Activated CD8-positive, alpha-beta memory T cell treated with anti-CD3 and anti-CD28 coated beads, Interleukin-2, amount 50 U/mL, for 4 hours (primary cell): Measurements from ENCODE around the gene HOMER1.
"Not testable (repeated sequence)": the region's sequence is repeated elsewhere in the genome, so short reads cannot be mapped to it uniquely, and the experiment has no call there.

Source experiments
- DNase-seq: peaks from one replicate; pipeline ENCODE4 v3.0.0-alpha.2; 2020

HOMER1 gene

GRCh38 chr5:79516331-79516730 is 2.4 kb upstream of the HOMER1 start:
- not testable (repeated sequence) for DNase-seq

- peak; percentile 93 for DNase-seq
Observed at GRCh38 chr5:79514391-79515105, 614 bp upstream of the HOMER1 start.

GRCh38 chr5:79513308-79513703 is 628 bp downstream of the HOMER1 start:
- no peak for DNase-seq

- no peak for DNase-seq
Observed at GRCh38 chr5:79512471-79513307, 1.2 kb downstream of the HOMER1 start.

GRCh38 chr5:79512049-79512448 is 1.9 kb downstream of the HOMER1 start:
- no peak for DNase-seq

- no peak for DNase-seq
Observed at GRCh38 chr5:79510638-79511037, 3.3 kb downstream of the HOMER1 start.

GRCh38 chr5:79509244-79509885 is 4.6 kb downstream of the HOMER1 start:
- no peak for DNase-seq

GRCh38 chr5:79508794-79509193 is 5.1 kb downstream of the HOMER1 start:
- no peak for DNase-seq

GRCh38 chr5:79508354-79508753 is 5.6 kb downstream of the HOMER1 start:
- no peak for DNase-seq

- no peak for DNase-seq
Observed at GRCh38 chr5:79507251-79508205, 6.4 kb downstream of the HOMER1 start.

- no peak for DNase-seq
Observed at GRCh38 chr5:79505138-79505537, 8.8 kb downstream of the HOMER1 start.

GRCh38 chr5:79503794-79504495 is 10.0 kb downstream of the HOMER1 start:
- DNase-seq: no peak

GRCh38 chr5:79499640-79500273 is 14.2 kb downstream of the HOMER1 start:
- no peak for DNase-seq

GRCh38 chr5:79495311-79495710 is 18.6 kb downstream of the HOMER1 start:
- DNase-seq: no peak

- no peak for DNase-seq
Observed at GRCh38 chr5:79493596-79494345, 20.2 kb downstream of the HOMER1 start.

GRCh38 chr5:79491690-79492317 is 22.1 kb downstream of the HOMER1 start:
- no peak for DNase-seq

- no peak for DNase-seq
Observed at GRCh38 chr5:79490323-79490936, 23.5 kb downstream of the HOMER1 start.

- DNase-seq: no peak
Observed at GRCh38 chr5:79489773-79490172, 24.2 kb downstream of the HOMER1 start.

- DNase-seq: no peak
Observed at GRCh38 chr5:79488775-79489174, 25.2 kb downstream of the HOMER1 start.

GRCh38 chr5:79488058-79488457 is 25.9 kb downstream of the HOMER1 start:
- no peak for DNase-seq
